ENCODE results near the gene COPS2.
"Not testable (repeated sequence)": the region's sequence is repeated elsewhere in the genome, so short reads cannot be mapped to it uniquely, and the experiment has no call there.

Gene COPS2

DNA sequence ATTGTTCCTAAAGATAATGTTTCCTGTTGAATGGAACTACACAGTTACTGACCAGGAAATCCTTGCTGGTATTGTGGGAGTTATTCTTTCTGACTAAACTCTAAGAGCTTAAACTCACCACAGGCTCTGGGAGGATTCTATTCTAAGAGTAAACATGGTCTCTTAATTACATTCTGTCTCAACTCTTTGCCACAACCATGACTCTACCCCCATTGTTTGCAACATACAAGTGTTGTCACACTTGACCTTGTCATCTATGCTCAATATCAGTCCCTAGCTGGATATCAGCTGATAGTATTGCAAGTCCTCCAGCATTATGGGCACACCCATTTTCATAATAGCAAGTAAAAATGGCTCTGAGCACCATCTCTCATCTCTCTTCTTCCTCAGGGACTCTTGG lies 79.5 kb downstream of the COPS2 start:
- TF ChIP-seq, protein P1, sequence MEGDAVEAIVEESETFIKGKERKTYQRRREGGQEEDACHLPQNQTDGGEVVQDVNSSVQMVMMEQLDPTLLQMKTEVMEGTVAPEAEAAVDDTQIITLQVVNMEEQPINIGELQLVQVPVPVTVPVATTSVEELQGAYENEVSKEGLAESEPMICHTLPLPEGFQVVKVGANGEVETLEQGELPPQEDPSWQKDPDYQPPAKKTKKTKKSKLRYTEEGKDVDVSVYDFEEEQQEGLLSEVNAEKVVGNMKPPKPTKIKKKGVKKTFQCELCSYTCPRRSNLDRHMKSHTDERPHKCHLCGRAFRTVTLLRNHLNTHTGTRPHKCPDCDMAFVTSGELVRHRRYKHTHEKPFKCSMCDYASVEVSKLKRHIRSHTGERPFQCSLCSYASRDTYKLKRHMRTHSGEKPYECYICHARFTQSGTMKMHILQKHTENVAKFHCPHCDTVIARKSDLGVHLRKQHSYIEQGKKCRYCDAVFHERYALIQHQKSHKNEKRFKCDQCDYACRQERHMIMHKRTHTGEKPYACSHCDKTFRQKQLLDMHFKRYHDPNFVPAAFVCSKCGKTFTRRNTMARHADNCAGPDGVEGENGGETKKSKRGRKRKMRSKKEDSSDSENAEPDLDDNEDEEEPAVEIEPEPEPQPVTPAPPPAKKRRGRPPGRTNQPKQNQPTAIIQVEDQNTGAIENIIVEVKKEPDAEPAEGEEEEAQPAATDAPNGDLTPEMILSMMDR (IDR thresholded peaks at IDR 0.05; ENCODE audit: low read depth, low read length, missing control alignments), result no peak
- H3K4me3 ChIP-seq (ENCODE audit: low read depth, low read length), result no peak overlapping the region
- DNase-seq (ENCODE audit: low read depth), result no peak

DNA sequence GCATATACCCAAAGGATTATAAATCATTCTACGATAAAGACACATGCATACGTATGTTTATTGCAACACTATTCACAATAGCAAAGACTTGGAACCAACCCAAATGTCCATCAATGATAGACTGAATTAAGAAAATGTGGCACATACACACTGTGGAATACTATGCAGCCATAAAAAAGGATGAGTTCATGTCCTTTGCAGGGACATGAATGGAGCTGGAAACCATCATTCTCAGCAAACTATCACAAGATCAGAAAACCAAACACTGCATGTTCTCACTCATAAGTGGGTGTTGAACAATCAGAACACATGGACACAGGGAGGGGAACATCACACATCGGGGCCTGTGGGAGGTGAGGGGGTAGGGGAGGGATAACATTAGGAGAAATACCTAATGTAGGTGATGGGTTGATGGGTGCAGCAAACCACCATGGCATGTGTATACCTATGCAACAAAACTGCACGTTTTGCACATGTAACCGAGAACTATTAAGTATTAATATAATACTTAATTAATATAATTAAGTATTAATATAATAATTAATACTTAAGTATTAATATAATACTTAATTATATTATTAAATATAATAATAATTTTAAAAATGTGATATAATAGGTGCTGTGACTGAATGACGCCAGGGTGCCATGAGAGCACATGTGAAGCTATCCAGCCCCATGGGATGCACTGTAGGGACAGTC lies 80.7 kb downstream of the COPS2 start:
- not testable (repeated sequence) for H3K4me3 ChIP-seq (ENCODE audit: low read depth, low read length); DNase-seq (ENCODE audit: low read depth)
